ENCODE data around the gene AKAIN1. TPM values are rescaled to one million over a fixed set of nuclear protein-coding genes. Genes with fewer than 3 reads are reported as not detected.

AKAIN1 gene
- total RNA-seq, 1 donor from 2014 or later: not detected

GRCh38 chr18:5144629-5145028, 52.4 kb downstream of the AKAIN1 start:
- Histone ChIP-seq H3K27ac (replicated peaks) (peak overlapping the region; percentile 48), H3K4me3 (no peak overlapping the region), H3K4me1 (peaks cover 7% of the 10 kb centered on the region), H3K9me3 (replicated peaks) (no peaks in the 10 kb centered on the region), H3K27me3 (ENCODE audit: low read depth) (no peaks in the 10 kb centered on the region), H3K36me3 (no peaks in the 10 kb centered on the region)
- no peak for TF ChIP-seq CTCF (IDR thresholded peaks at IDR 0.05; ENCODE audit: borderline replicate concordance)
- intact Hi-C loops (cut with micrococcal nuclease): no loop called here
- no peak for DNase-seq

DNA sequence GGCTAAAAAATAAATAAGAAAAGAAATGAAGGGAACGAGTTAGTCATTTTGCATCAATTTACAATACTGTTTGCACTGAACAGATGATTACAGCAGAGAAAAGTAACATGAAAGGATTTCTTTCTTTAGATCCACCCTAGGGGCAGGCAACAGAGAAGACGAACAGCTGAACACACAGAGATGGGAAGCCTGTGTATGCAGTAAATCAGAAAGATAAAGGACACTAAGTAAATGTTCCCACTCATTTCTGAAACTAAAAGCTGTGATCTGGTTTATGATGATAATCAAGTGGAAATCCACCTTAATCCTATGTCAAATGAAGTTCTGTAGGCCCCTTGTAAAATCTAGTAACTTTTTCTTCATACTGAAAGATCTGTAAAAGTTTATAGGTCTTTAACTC, 54.2 kb downstream of the AKAIN1 start:
- Histone ChIP-seq H3K27ac (replicated peaks) (no peak overlapping the region), H3K4me3 (no peak overlapping the region), H3K36me3 (no peaks in the 10 kb centered on the region), H3K27me3 (ENCODE audit: low read depth) (no peaks in the 10 kb centered on the region), H3K9me3 (replicated peaks) (no peaks in the 10 kb centered on the region), H3K4me1 (peaks cover 7% of the 10 kb centered on the region)
- intact Hi-C loops (cut with micrococcal nuclease): no loop called here
- TF ChIP-seq CTCF (IDR thresholded peaks at IDR 0.05; ENCODE audit: borderline replicate concordance): no peak
- DNase-seq: no peak

- peaks cover 7% of the 10 kb centered on the region for H3K4me1 ChIP-seq
- intact Hi-C loops (cut with micrococcal nuclease): no loop called here
- H3K9me3 ChIP-seq (replicated peaks): no peaks in the 10 kb centered on the region
- no peak overlapping the region for H3K4me3 ChIP-seq
- H3K27me3 ChIP-seq (ENCODE audit: low read depth): no peaks in the 10 kb centered on the region
- no peaks in the 10 kb centered on the region for H3K36me3 ChIP-seq
- no peak for DNase-seq
- no peak overlapping the region for H3K27ac ChIP-seq (replicated peaks)
- TF ChIP-seq CTCF (IDR thresholded peaks at IDR 0.05; ENCODE audit: borderline replicate concordance): no peak
These were observed 54.9 kb downstream of the AKAIN1 start for GRCh38 chr18:5142131-5142530.

- no peak for DNase-seq
- Histone ChIP-seq H3K27me3 (ENCODE audit: low read depth) (no peaks in the 10 kb centered on the region), H3K4me3 (no peak overlapping the region), H3K36me3 (no peaks in the 10 kb centered on the region), H3K9me3 (replicated peaks) (no peaks in the 10 kb centered on the region), H3K4me1 (no peaks in the 10 kb centered on the region), H3K27ac (replicated peaks) (no peak overlapping the region)
- no peak for TF ChIP-seq CTCF (IDR thresholded peaks at IDR 0.05; ENCODE audit: borderline replicate concordance)
- intact Hi-C loops (cut with micrococcal nuclease): no loop called here
These were observed 59.8 kb downstream of the AKAIN1 start for GRCh38 chr18:5137261-5137660.

GRCh38 chr18:5132987-5133386, 64.1 kb downstream of the AKAIN1 start:
- DNase-seq: no peak
- peaks cover 3% of the 10 kb centered on the region for H3K9me3 ChIP-seq (replicated peaks)
- intact Hi-C loops (cut with micrococcal nuclease): no loop called here
- no peak overlapping the region for H3K27ac ChIP-seq (replicated peaks)
- H3K4me3 ChIP-seq: no peak overlapping the region
- no peaks in the 10 kb centered on the region for H3K4me1 ChIP-seq
- H3K27me3 ChIP-seq (ENCODE audit: low read depth): no peaks in the 10 kb centered on the region
- no peaks in the 10 kb centered on the region for H3K36me3 ChIP-seq
- no peak for TF ChIP-seq CTCF (IDR thresholded peaks at IDR 0.05; ENCODE audit: borderline replicate concordance)

- DNase-seq: no peak
These were observed 74.8 kb downstream of the AKAIN1 start for GRCh38 chr18:5122272-5122671.

More at GRCh38 chr18:5122272-5122671, 74.8 kb downstream of the AKAIN1 start:
- TF ChIP-seq CTCF (IDR thresholded peaks at IDR 0.05; ENCODE audit: borderline replicate concordance): no peak
- Histone ChIP-seq H3K27ac (replicated peaks) (no peak overlapping the region), H3K4me3 (no peak overlapping the region), H3K9me3 (replicated peaks) (peaks cover 50% of the 10 kb centered on the region), H3K4me1 (no peaks in the 10 kb centered on the region), H3K27me3 (ENCODE audit: low read depth) (no peaks in the 10 kb centered on the region), H3K36me3 (no peaks in the 10 kb centered on the region)
- intact Hi-C loops (cut with micrococcal nuclease): no loop called here
